K562 (cell line): ENCODE results near the gene SNRNP48. TPM values are rescaled to one million over a fixed set of nuclear protein-coding genes. Genes with fewer than 3 reads are reported as not detected.
A peak's percentile ranks its signal among the peaks of the same experiment; 100 is the strongest.

Source experiments
- BRD9 ChIP-seq: fragments of 450-650 bp; IDR thresholded peaks from 2 replicates; pipeline ENCODE4 v1.6.1; 2018; ENCODE audit warnings: low read depth; ENCODE audit not compliant: partially characterized antibody
- CREB3 ChIP-seq: fragments of 450-650 bp; conservative IDR thresholded peaks from 2 replicates; pipeline ENCODE4 v1.6.1; 2016; ENCODE audit warnings: missing genetic modification characterization, low read depth, mild to moderate bottlenecking, missing compliant biosample characterization, moderate library complexity
- ETV5 ChIP-seq: sonication (generic); formaldehyde crosslinking; IDR thresholded peaks from 2 replicates; pipeline ENCODE4 v1.4.0; 2020; ENCODE audit warnings: low read depth, mild to moderate bottlenecking, missing genetic modification reagents
- HDAC1 ChIP-seq, 2 experiments: fragments of 450-650 bp; IDR thresholded peaks; 2 replicates each; pipeline ENCODE4 v1.6.1; 2016 to 2017; ENCODE audit warnings: inconsistent platforms in 1 of 2, mild to moderate bottlenecking in 1 of 2, moderate library complexity in 1 of 2
- HIVEP1 ChIP-seq: fragments of 250-450 bp; sonication (Bioruptor Pico); IDR thresholded peaks from 2 replicates; pipeline ENCODE4 v1.4.0; 2020; ENCODE audit warnings: mild to moderate bottlenecking
- ID3 ChIP-seq, 2 experiments: fragments of 250-450 bp in 1 of 2; fragments of 450-650 bp in 1 of 2; sonication (Bioruptor Pico) in 1 of 2; IDR thresholded peaks; 2 replicates each; pipeline versions ENCODE4 v1.6.1 to v1.8.0; 2016 to 2021; ENCODE audit warnings: mild to moderate bottlenecking in 2 of 2, moderate library complexity in 2 of 2, missing compliant biosample characterization in 1 of 2, missing genetic modification characterization in 1 of 2
- KLF16 ChIP-seq: IDR thresholded peaks from 2 replicates; pipeline ENCODE4 v1.6.1; 2016; ENCODE audit warnings: antibody characterized with exemption
- MECOM ChIP-seq: fragments of 250-450 bp; sonication (Bioruptor Pico); IDR thresholded peaks from 2 replicates; pipeline ENCODE4 v1.8.0; 2022; ENCODE audit warnings: inconsistent platforms
- NBN ChIP-seq: fragments of 450-650 bp; IDR thresholded peaks from 2 replicates; pipeline ENCODE4 v1.6.1; 2016; ENCODE audit warnings: low read depth, mild to moderate bottlenecking
- NEUROD1 ChIP-seq: fragments of 150-350 bp; IDR thresholded peaks from 2 replicates; pipeline ENCODE4 v1.6.1; 2014; ENCODE audit warnings: borderline replicate concordance, low read length, low read depth; ENCODE audit not compliant: partially characterized antibody
- NFATC3 ChIP-seq: fragments of 450-650 bp; IDR thresholded peaks from 2 replicates; pipeline ENCODE4 v1.6.1; 2017; ENCODE audit warnings: mild to moderate bottlenecking
- POLR2AphosphoS2 ChIP-seq: IDR thresholded peaks from 2 replicates; pipeline ENCODE4 v1.6.1; 2012; ENCODE audit warnings: low read length, improper control_type of control experiment
- POLR2B ChIP-seq: fragments of 450-650 bp; IDR thresholded peaks from 2 replicates; pipeline ENCODE4 v1.6.1; 2018; ENCODE audit warnings: low read depth; ENCODE audit not compliant: partially characterized antibody
- PPARD ChIP-seq: fragments of 250-450 bp; sonication (Bioruptor Pico); IDR thresholded peaks from 2 replicates; pipeline ENCODE4 v1.8.0; 2022; ENCODE audit warnings: inconsistent platforms, mild to moderate bottlenecking, moderate library complexity
- RBM22 ChIP-seq: fragments of 200-400 bp; formaldehyde crosslinking; IDR thresholded peaks from 2 replicates; pipeline ENCODE4 v1.6.1; 2018; ENCODE audit warnings: low read length, low read depth; ENCODE audit not compliant: poor library complexity, severe bottlenecking
- SAFB2 ChIP-seq: fragments of 200-400 bp; formaldehyde crosslinking; IDR thresholded peaks from 2 replicates; pipeline ENCODE4 v1.6.1; 2018; ENCODE audit warnings: borderline replicate concordance, low read length, low read depth, moderate library complexity; ENCODE audit not compliant: severe bottlenecking
- SAP30 ChIP-seq: fragments of 200-600 bp; sonication (generic); IDR thresholded peaks from 2 replicates; pipeline ENCODE4 v1.6.1; 2012; ENCODE audit warnings: borderline replicate concordance, low read depth, mild to moderate bottlenecking, moderate library complexity, low read length, control low read depth, inconsistent platforms; ENCODE audit not compliant: insufficient read depth, poor library complexity, severe bottlenecking
- ZFP91 ChIP-seq: sonication (generic); formaldehyde crosslinking; IDR thresholded peaks from 2 replicates; pipeline ENCODE4 v1.8.0; 2022; ENCODE audit warnings: mild to moderate bottlenecking, missing genetic modification reagents
- ZNF253 ChIP-seq: fragments of 250-450 bp; sonication (Bioruptor Pico); conservative IDR thresholded peaks from 2 replicates; pipeline ENCODE4 v1.6.1; 2021; ENCODE audit warnings: mild to moderate bottlenecking
- ZNF316 ChIP-seq: fragments of 450-650 bp; IDR thresholded peaks from 2 replicates; pipeline ENCODE4 v1.6.1; 2016
- ZNF354B ChIP-seq: fragments of 250-450 bp; sonication (Bioruptor Pico); IDR thresholded peaks from 2 replicates; pipeline ENCODE4 v1.4.0; 2020
- ZNF511 ChIP-seq: sonication (generic); formaldehyde crosslinking; IDR thresholded peaks from 2 replicates; pipeline ENCODE4 v1.8.0; 2022; ENCODE audit warnings: mild to moderate bottlenecking, missing genetic modification reagents
- ZNF561 ChIP-seq: fragments of 450-650 bp; formaldehyde crosslinking; conservative IDR thresholded peaks from 2 replicates; pipeline ENCODE4 v1.4.0; 2020; ENCODE audit warnings: mild to moderate bottlenecking, moderate library complexity
- ZNF644 ChIP-seq: fragments of 200-800 bp; sonication (Bioruptor generic); IDR thresholded peaks from 2 replicates; pipeline ENCODE4 v1.6.1; 2016; ENCODE audit warnings: low read depth, missing genetic modification characterization, missing compliant biosample characterization
- ZNF695 ChIP-seq: fragments of 450-650 bp; formaldehyde crosslinking; IDR thresholded peaks from 2 replicates; pipeline ENCODE4 v1.4.0; 2020; ENCODE audit warnings: mild to moderate bottlenecking, moderate library complexity
- ZNF699 ChIP-seq: fragments of 250-450 bp; sonication (Bioruptor Pico); IDR thresholded peaks from 2 replicates; pipeline ENCODE4 v1.8.0; 2021; ENCODE audit warnings: mild to moderate bottlenecking, moderate library complexity; ENCODE audit not compliant: insufficient replicate concordance
- ZNF717 ChIP-seq: fragments of 250-450 bp; sonication (Bioruptor Pico); IDR thresholded peaks from 2 replicates; pipeline ENCODE4 v1.5.0; 2021
- ZNF76 ChIP-seq: fragments of 250-450 bp; sonication (Bioruptor Pico); IDR thresholded peaks from 2 replicates; pipeline ENCODE4 v1.4.0; 2020; ENCODE audit warnings: mild to moderate bottlenecking, moderate library complexity, borderline replicate concordance
- ZSCAN29 ChIP-seq: fragments of 450-650 bp; IDR thresholded peaks from 2 replicates; pipeline ENCODE4 v1.6.1; 2017
- polyA plus RNA-seq, 8 experiments: library from polyadenylated mRNA; depleted of rRNA in 4 of 8; stranded (reverse) in 5 of 8; unstranded in 3 of 8; fragments of >200 nt; fragmentation: Nextera tagmentation in 2 of 8; fragmentation: Illumina TruSeq in 1 of 8; extraction: Ambion mirVana in 2 of 8; extraction: Trizol in 1 of 8; gene quantifications; 2 replicates each; pipeline versions ENCODE4 v1.2.1 to v1.2.3, GENCODE V29; 2011 to 2014; ENCODE audit warnings: inconsistent platforms in 1 of 8, missing spikeins in 1 of 8
- total RNA-seq, 7 experiments: library from RNA; depleted of rRNA in 6 of 7; stranded (reverse); fragments of >200 nt in 6 of 7; fragmentation: Illumina TruSeq in 2 of 7; extraction: Trizol in 2 of 7; gene quantifications; 2 replicates each; pipeline versions ENCODE4 v1.2.1 to v1.2.3, GENCODE V29; 2011 to 2021; ENCODE audit warnings: low replicate concordance in 1 of 7

Gene SNRNP48
- total and polyA plus RNA-seq, 9 of the 15 experiments (the other 6 are each of a cell fraction or from before 2014, with no cell fraction given), result 6.2 to 32.9 (median 18.6) TPM

GRCh38 chr6:7579851-7580250, 10.1 kb upstream of the SNRNP48 start (continued):
- TF ChIP-seq PPARD, result no peak
- TF ChIP-seq ZNF695 (CRISPR knock-in tag), result no peak
- TF ChIP-seq ZNF561 (CRISPR knock-in tag), result no peak
- no peak for TF ChIP-seq ZFP91
- TF ChIP-seq ETV5 (CRISPR knock-in tag), result no peak
- no peak for TF ChIP-seq ZNF717 (CRISPR knock-in tag)
- no peak for TF ChIP-seq RBM22
- TF ChIP-seq HIVEP1 (CRISPR knock-in tag), result no peak
- peak in 1 of 2 experiments; percentile 34; a peak in 1 of 4 replicates for TF ChIP-seq HDAC1 (IDR thresholded peaks at IDR 0.05)
- TF ChIP-seq POLR2AphosphoS2, result no peak
- no peak for TF ChIP-seq ZSCAN29
- no peak for TF ChIP-seq ID3 (CRISPR knock-in tag; IDR thresholded peaks at IDR 0.05)
- TF ChIP-seq ID3 (tag; IDR thresholded peaks at IDR 0.05), result no peak
- TF ChIP-seq ZNF354B (CRISPR knock-in tag), result no peak
- no peak for TF ChIP-seq NBN
- TF ChIP-seq ZNF316, result 0 out of 2 replicates have a peak, but pooled peaks have one; percentile 1
- no peak for TF ChIP-seq SAFB2
- no peak for TF ChIP-seq ZNF76 (CRISPR knock-in tag)
- TF ChIP-seq ZNF644, result no peak
- TF ChIP-seq POLR2B, result no peak
- 0 out of 2 replicates have a peak, but pooled peaks have one; percentile 17 for TF ChIP-seq KLF16
- TF ChIP-seq NFATC3, result no peak
- TF ChIP-seq MECOM, result peak; percentile 50; the same call in 1 of the 2 replicates
- TF ChIP-seq ZNF699, result no peak
- TF ChIP-seq SAP30, result no peak
- no peak for TF ChIP-seq NEUROD1
- no peak for TF ChIP-seq ZNF253 (CRISPR knock-in tag)
- no peak for TF ChIP-seq ZNF511 (CRISPR knock-in tag)
- no peak for TF ChIP-seq BRD9
- TF ChIP-seq CREB3 (tag), result no peak
